Measurements from ENCODE around the gene ABCC6. TPM values are rescaled to one million over a fixed set of nuclear protein-coding genes. Genes with fewer than 3 reads are reported as not detected.

Gene ABCC6
- total RNA-seq, 1 donor from 2014 or later: 3.0 TPM

DNA sequence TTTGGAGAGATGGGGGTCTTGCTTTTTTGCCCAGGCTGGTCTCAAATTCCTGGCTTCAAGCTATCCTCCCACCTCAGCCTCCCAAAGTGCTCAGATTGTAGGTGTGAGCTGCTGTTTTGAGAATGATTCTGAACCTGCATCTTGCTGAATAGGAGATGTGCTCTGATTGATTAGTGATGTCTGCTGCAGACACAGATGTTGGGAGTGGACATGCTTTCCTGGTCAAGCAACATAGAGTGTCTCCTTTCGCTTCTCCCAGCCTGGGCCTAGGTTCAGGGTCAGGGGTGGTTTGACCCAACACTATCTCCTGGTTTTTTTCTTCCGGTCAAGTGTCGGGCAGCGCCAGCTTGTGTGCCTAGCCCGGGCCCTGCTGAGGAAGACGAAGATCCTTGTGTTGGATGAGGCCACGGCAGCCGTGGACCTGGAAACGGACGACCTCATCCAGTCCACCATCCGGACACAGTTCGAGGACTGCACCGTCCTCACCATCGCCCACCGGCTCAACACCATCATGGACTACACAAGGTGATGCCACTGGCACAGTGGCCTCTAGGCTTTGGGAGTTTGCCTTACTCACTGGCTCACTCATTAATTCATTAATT lies 85.2 kb downstream of the ABCC6 start:
- Histone ChIP-seq H3K27me3 (ENCODE audit: insufficient read depth, low read length) (no peaks in the 10 kb centered on the region), H3K4me2 (ENCODE audit: low read length) (no peak overlapping the region), H3K4me1 (ENCODE audit: insufficient read depth, low read length) (no peaks in the 10 kb centered on the region), H2AFZ (ENCODE audit: low read depth, low read length) (no peak overlapping the region), H3K79me2 (ENCODE audit: insufficient read depth, low read length) (no peaks in the 10 kb centered on the region), H3K36me3 (ENCODE audit: insufficient read depth, low read length) (peaks cover 31% of the 10 kb centered on the region), H3K4me3 (ENCODE audit: insufficient read depth, low read depth, low read length) (no peak overlapping the region), H4K20me1 (ENCODE audit: insufficient read depth, low read length) (peaks cover 15% of the 10 kb centered on the region), H3K9ac (ENCODE audit: low read length) (no peak overlapping the region), H3K27ac (ENCODE audit: low read depth, low read length) (no peak overlapping the region), H3K9me3 (ENCODE audit: insufficient read depth, low read depth, low read length) (no peaks in the 10 kb centered on the region)
- H3K4me1 Mint-ChIP-seq (ENCODE audit: low read depth, unreplicated experiment): peaks cover 2% of the 10 kb centered on the region
- no peak overlapping the region for H3K27ac Mint-ChIP-seq (ENCODE audit: unreplicated experiment)
- H3K9me3 Mint-ChIP-seq (ENCODE audit: unreplicated experiment): no peaks in the 10 kb centered on the region
- H3K4me3 Mint-ChIP-seq (ENCODE audit: unreplicated experiment): no peak overlapping the region
- H3K27me3 Mint-ChIP-seq (ENCODE audit: low read depth, unreplicated experiment): no peaks in the 10 kb centered on the region
- TF ChIP-seq, protein P1, sequence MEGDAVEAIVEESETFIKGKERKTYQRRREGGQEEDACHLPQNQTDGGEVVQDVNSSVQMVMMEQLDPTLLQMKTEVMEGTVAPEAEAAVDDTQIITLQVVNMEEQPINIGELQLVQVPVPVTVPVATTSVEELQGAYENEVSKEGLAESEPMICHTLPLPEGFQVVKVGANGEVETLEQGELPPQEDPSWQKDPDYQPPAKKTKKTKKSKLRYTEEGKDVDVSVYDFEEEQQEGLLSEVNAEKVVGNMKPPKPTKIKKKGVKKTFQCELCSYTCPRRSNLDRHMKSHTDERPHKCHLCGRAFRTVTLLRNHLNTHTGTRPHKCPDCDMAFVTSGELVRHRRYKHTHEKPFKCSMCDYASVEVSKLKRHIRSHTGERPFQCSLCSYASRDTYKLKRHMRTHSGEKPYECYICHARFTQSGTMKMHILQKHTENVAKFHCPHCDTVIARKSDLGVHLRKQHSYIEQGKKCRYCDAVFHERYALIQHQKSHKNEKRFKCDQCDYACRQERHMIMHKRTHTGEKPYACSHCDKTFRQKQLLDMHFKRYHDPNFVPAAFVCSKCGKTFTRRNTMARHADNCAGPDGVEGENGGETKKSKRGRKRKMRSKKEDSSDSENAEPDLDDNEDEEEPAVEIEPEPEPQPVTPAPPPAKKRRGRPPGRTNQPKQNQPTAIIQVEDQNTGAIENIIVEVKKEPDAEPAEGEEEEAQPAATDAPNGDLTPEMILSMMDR (IDR thresholded peaks at IDR 0.05; ENCODE audit: insufficient read depth, low read depth, low read length): no peak
- TF ChIP-seq EZH2 (IDR thresholded peaks at IDR 0.05; ENCODE audit: insufficient read depth, low read length): no peak
- DNase-seq (ENCODE audit: low read depth) (no peak), FAIRE-seq (no peak)
- peaks cover 41% of the 10 kb centered on the region for H3K36me3 Mint-ChIP-seq (ENCODE audit: low read depth, unreplicated experiment)

DNA sequence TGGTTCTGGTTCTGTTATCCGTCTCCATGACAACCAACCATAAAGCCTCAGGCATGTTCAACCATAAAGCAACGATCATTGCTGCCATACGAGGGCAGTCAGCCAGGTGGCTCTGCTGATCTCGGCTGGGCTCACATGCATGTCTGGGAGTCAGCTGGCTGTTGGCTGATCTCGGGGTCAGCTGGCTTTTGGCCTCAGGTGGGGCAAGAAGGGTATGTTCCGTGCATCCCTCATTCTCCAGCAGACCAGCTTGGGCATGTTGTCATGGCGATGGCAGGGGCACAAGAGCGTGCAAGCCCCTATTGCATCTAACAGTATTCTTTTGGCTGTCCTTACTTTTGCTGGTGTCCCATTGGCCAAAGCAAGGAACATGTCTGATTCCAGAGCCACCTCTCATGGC lies 86.2 kb downstream of the ABCC6 start:
- H3K27ac ChIP-seq (ENCODE audit: low read depth, low read length): no peak overlapping the region
- no peak overlapping the region for H3K4me3 ChIP-seq (ENCODE audit: insufficient read depth, low read depth, low read length)
- TF ChIP-seq, protein P1 (IDR thresholded peaks at IDR 0.05; ENCODE audit: insufficient read depth, low read depth, low read length): no peak
- no peak for TF ChIP-seq EZH2 (IDR thresholded peaks at IDR 0.05; ENCODE audit: insufficient read depth, low read length)
- H3K79me2 ChIP-seq (ENCODE audit: insufficient read depth, low read length): no peaks in the 10 kb centered on the region
- H3K9me3 ChIP-seq (ENCODE audit: insufficient read depth, low read depth, low read length): no peaks in the 10 kb centered on the region
- no peaks in the 10 kb centered on the region for H3K27me3 ChIP-seq (ENCODE audit: insufficient read depth, low read length)
- peaks cover 33% of the 10 kb centered on the region for H3K36me3 ChIP-seq (ENCODE audit: insufficient read depth, low read length)
- no peaks in the 10 kb centered on the region for H3K4me1 Mint-ChIP-seq (ENCODE audit: low read depth, unreplicated experiment)
- H2AFZ ChIP-seq (ENCODE audit: low read depth, low read length): no peak overlapping the region
- H3K27me3 Mint-ChIP-seq (ENCODE audit: low read depth, unreplicated experiment): no peaks in the 10 kb centered on the region
- no peak overlapping the region for H3K4me3 Mint-ChIP-seq (ENCODE audit: unreplicated experiment)
- peaks cover 40% of the 10 kb centered on the region for H3K36me3 Mint-ChIP-seq (ENCODE audit: low read depth, unreplicated experiment)
- H3K4me1 ChIP-seq (ENCODE audit: insufficient read depth, low read length): no peaks in the 10 kb centered on the region
- no peak for FAIRE-seq
- no peak overlapping the region for H3K4me2 ChIP-seq (ENCODE audit: low read length)
- DNase-seq (ENCODE audit: low read depth): no peak
- H3K27ac Mint-ChIP-seq (ENCODE audit: unreplicated experiment): no peak overlapping the region
- peaks cover 13% of the 10 kb centered on the region for H4K20me1 ChIP-seq (ENCODE audit: insufficient read depth, low read length)
- no peak overlapping the region for H3K9ac ChIP-seq (ENCODE audit: low read length)
- H3K9me3 Mint-ChIP-seq (ENCODE audit: unreplicated experiment): no peaks in the 10 kb centered on the region

DNA sequence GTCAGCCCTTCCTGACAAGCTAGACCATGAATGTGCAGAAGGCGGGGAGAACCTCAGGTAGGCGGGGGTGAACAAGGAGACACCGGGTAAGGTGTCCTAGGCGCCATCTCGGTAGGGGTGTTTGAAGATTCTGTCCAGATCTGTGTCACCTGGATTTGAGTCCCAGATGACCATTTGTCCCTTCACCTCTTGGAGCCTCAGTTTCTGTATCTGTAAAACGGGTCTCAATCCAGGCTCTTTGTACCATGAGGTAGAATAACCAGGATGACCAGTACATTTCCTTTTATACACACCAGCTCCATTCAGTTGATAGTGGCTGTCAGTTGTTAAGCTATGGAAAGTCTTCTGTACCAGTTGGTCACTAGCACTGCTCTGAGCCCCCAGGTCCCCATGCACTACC lies 86.7 kb downstream of the ABCC6 start:
- H3K36me3 ChIP-seq (ENCODE audit: insufficient read depth, low read length): peaks cover 32% of the 10 kb centered on the region
- Mint-ChIP-seq H3K9me3 (ENCODE audit: unreplicated experiment) (no peaks in the 10 kb centered on the region), H3K4me1 (ENCODE audit: low read depth, unreplicated experiment) (no peaks in the 10 kb centered on the region), H3K36me3 (ENCODE audit: low read depth, unreplicated experiment) (peaks cover 40% of the 10 kb centered on the region), H3K4me3 (ENCODE audit: unreplicated experiment) (no peak overlapping the region), H3K27ac (ENCODE audit: unreplicated experiment) (no peak overlapping the region), H3K27me3 (ENCODE audit: low read depth, unreplicated experiment) (no peaks in the 10 kb centered on the region)
- no peaks in the 10 kb centered on the region for H3K27me3 ChIP-seq (ENCODE audit: insufficient read depth, low read length)
- H3K9me3 ChIP-seq (ENCODE audit: insufficient read depth, low read depth, low read length): no peaks in the 10 kb centered on the region
- H3K4me2 ChIP-seq (ENCODE audit: low read length): no peak overlapping the region
- H3K27ac ChIP-seq (ENCODE audit: low read depth, low read length): no peak overlapping the region
- H2AFZ ChIP-seq (ENCODE audit: low read depth, low read length): no peak overlapping the region
- TF ChIP-seq EZH2 (IDR thresholded peaks at IDR 0.05; ENCODE audit: insufficient read depth, low read length): no peak
- TF ChIP-seq, protein P1 (IDR thresholded peaks at IDR 0.05; ENCODE audit: insufficient read depth, low read depth, low read length): no peak
- DNase-seq (ENCODE audit: low read depth): no peak
- FAIRE-seq: no peak
- no peaks in the 10 kb centered on the region for H3K79me2 ChIP-seq (ENCODE audit: insufficient read depth, low read length)
- H4K20me1 ChIP-seq (ENCODE audit: insufficient read depth, low read length): peaks cover 13% of the 10 kb centered on the region
- no peaks in the 10 kb centered on the region for H3K4me1 ChIP-seq (ENCODE audit: insufficient read depth, low read length)
- no peak overlapping the region for H3K9ac ChIP-seq (ENCODE audit: low read length)
- H3K4me3 ChIP-seq (ENCODE audit: insufficient read depth, low read depth, low read length): no peak overlapping the region

All from astrocyte (in vitro differentiated cells and primary cell).